ENCODE results near the gene C1orf159.
"Not testable (repeated sequence)": the region's sequence is repeated elsewhere in the genome, so short reads cannot be mapped to it uniquely, and the experiment has no call there.

C1orf159 gene

GRCh38 chr1:1116701-1117468 is 996 bp upstream of the C1orf159 start:
- peak; percentile 30 for DNase-seq

GRCh38 chr1:1115136-1115785 is 628 bp downstream of the C1orf159 start:
- DNase-seq: no peak

GRCh38 chr1:1114431-1114830 is 1.5 kb downstream of the C1orf159 start:
- DNase-seq: no peak

GRCh38 chr1:1112237-1112985 is 3.5 kb downstream of the C1orf159 start:
- DNase-seq: no peak

GRCh38 chr1:1111516-1112236 is 4.2 kb downstream of the C1orf159 start:
- no peak for DNase-seq

- no peak for DNase-seq
Measured at GRCh38 chr1:1110561-1110971, 5.3 kb downstream of the C1orf159 start.

- DNase-seq: no peak
Measured at GRCh38 chr1:1109743-1110142, 6.1 kb downstream of the C1orf159 start.

- DNase-seq: no peak
Measured at GRCh38 chr1:1106510-1107221, 9.2 kb downstream of the C1orf159 start.

GRCh38 chr1:1104152-1104551 is 11.7 kb downstream of the C1orf159 start:
- peak; percentile 15 for DNase-seq

- no peak for DNase-seq
Measured at GRCh38 chr1:1101503-1101902, 14.4 kb downstream of the C1orf159 start.

GRCh38 chr1:1100296-1100695 is 15.6 kb downstream of the C1orf159 start:
- no peak for DNase-seq

- no peak for DNase-seq
Measured at GRCh38 chr1:1099506-1100183, 16.2 kb downstream of the C1orf159 start.

GRCh38 chr1:1098681-1099421 is 17.0 kb downstream of the C1orf159 start:
- peak; percentile 46 for DNase-seq

- DNase-seq: not testable (repeated sequence)
Measured at GRCh38 chr1:1096136-1096535, 19.8 kb downstream of the C1orf159 start.

GRCh38 chr1:1094981-1095380 is 20.9 kb downstream of the C1orf159 start:
- DNase-seq: no peak

GRCh38 chr1:1093610-1093943 is 22.3 kb downstream of the C1orf159 start:
- DNase-seq: no peak

- no peak for DNase-seq
Measured at GRCh38 chr1:1092894-1093609, 22.8 kb downstream of the C1orf159 start.

GRCh38 chr1:1092149-1092855 is 23.6 kb downstream of the C1orf159 start:
- DNase-seq: no peak

- no peak for DNase-seq
Measured at GRCh38 chr1:1091344-1092148, 24.3 kb downstream of the C1orf159 start.

Data from CD4-positive, alpha-beta T cell treated with Interleukin-12 subunit alpha and Interleukin-12 subunit beta, for 1 hour (primary cell).